ENCODE data around the gene NCAPH2. TPM values are rescaled to one million over a fixed set of nuclear protein-coding genes. Genes with fewer than 3 reads are reported as not detected.

Gene NCAPH2
- total and polyA plus RNA-seq, 8 donors = 41.6 to 52.9 (median 45.1) TPM

DNA sequence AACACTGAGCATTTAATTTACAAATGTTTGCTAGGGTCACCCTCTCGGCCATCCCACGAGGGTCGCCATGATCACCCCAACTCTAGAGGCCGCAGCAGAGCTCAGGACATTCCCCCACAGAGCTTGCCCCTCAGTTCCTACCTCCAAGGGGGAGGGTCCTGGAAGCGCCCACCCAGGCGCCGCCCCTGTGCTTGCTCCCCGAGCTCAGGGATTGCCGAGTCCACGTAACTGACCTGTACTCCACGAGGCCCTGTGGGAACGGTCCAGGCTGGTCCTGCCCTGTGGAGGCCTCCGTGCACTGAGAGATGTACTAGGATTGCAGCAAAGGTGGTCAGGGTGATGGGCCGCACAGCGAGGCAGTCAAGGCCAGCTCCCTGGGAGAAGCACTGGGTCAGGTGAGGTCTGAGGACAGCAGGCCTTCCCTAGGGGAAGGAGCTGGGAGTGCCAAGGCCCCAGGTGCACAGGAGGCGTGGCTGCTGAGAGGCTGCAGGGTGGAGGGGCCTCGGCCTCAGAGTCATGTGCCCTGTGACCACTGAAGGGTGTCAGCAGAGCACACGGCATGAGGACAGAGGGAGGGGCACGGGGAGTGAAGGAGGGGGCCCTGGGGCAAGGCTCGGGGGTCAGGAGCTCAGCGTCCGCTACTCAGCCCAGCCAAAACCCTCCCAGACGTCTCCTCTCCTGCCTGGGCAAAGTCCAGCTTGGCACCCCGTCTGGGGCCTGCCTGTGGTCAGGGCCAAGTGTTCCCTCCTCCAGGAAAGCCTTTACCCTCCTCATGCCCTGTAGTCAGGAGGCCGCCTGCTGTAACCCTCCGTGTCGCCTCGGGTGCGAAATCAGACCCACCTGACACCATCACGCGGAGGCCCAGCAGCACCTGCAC lies 23.8 kb upstream of the NCAPH2 start:
- Histone ChIP-seq H3K27me3 (peaks cover 22 to 91% of the 10 kb centered on the region in 2 donors), H3K36me3 (no peaks in the 10 kb centered on the region), H3K4me1 (peaks cover 5 to 15% of the 10 kb centered on the region in 2 donors), H3K4me3 (no peak overlapping the region), H3K9me3 (no peaks in the 10 kb centered on the region), H3K27ac (no peak overlapping the region)
- DNase-seq = peak in 1 of 4 donors; percentile 73
- intact Hi-C loops (cut with DNase I) = no loop called here
- no peak for ATAC-seq
- TF ChIP-seq, protein P1, sequence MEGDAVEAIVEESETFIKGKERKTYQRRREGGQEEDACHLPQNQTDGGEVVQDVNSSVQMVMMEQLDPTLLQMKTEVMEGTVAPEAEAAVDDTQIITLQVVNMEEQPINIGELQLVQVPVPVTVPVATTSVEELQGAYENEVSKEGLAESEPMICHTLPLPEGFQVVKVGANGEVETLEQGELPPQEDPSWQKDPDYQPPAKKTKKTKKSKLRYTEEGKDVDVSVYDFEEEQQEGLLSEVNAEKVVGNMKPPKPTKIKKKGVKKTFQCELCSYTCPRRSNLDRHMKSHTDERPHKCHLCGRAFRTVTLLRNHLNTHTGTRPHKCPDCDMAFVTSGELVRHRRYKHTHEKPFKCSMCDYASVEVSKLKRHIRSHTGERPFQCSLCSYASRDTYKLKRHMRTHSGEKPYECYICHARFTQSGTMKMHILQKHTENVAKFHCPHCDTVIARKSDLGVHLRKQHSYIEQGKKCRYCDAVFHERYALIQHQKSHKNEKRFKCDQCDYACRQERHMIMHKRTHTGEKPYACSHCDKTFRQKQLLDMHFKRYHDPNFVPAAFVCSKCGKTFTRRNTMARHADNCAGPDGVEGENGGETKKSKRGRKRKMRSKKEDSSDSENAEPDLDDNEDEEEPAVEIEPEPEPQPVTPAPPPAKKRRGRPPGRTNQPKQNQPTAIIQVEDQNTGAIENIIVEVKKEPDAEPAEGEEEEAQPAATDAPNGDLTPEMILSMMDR (IDR thresholded peaks at IDR 0.05) = no peak

DNA sequence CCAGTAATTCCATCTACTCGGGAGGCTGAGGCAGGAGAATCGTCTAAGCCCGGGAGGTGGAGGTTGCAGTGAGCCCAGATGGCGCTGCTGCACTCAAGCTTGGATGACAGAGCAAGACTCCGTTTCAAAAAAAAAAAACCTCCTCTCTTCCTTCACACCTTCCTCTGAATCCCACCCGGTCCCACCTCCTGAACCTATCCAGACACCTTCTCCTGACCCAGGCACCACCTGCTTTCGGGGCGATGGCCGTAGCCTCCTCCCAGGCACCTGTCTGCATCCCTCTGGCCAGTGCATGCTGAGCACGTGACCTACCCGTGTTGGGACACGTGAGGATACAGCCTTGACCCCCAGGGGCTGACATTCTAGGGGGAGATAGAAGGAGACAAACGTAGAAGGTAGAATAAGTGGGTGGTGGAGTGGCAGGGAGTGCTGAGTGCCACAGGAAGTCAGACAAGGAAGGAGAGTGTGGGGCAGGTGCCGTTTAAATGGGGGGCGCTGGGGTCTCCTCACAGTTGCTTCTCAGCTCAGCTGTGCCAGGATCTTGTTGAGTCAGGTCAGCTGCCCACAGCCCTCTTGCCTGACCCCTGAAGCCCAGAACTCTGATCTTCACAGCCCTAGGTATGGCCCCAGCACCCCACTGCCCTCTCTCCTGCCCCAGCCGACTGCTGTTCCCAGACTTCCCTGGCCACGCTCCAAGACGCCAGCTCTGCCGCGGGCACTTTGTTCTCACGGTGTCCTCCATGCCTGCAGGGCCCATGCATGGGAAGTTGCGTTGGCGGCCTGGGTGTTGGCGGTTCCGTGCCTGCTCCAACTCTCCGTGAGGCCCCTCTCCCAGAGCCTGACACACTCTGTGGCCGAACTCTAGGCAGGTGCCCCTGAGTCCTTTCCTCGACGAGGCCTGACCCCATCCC lies 22.5 kb upstream of the NCAPH2 start:
- Histone ChIP-seq H3K4me1 (peaks cover 5 to 15% of the 10 kb centered on the region in 2 donors), H3K27ac (no peak overlapping the region), H3K9me3 (no peaks in the 10 kb centered on the region), H3K36me3 (no peaks in the 10 kb centered on the region), H3K27me3 (peaks cover 18 to 84% of the 10 kb centered on the region in 2 donors), H3K4me3 (no peak overlapping the region)
- peak in 1 of 4 donors; percentile 84 for DNase-seq
- TF ChIP-seq, protein P1 (IDR thresholded peaks at IDR 0.05) = no peak
- peak; percentile 37 for ATAC-seq
- intact Hi-C loops (cut with DNase I) = no loop called here

DNA sequence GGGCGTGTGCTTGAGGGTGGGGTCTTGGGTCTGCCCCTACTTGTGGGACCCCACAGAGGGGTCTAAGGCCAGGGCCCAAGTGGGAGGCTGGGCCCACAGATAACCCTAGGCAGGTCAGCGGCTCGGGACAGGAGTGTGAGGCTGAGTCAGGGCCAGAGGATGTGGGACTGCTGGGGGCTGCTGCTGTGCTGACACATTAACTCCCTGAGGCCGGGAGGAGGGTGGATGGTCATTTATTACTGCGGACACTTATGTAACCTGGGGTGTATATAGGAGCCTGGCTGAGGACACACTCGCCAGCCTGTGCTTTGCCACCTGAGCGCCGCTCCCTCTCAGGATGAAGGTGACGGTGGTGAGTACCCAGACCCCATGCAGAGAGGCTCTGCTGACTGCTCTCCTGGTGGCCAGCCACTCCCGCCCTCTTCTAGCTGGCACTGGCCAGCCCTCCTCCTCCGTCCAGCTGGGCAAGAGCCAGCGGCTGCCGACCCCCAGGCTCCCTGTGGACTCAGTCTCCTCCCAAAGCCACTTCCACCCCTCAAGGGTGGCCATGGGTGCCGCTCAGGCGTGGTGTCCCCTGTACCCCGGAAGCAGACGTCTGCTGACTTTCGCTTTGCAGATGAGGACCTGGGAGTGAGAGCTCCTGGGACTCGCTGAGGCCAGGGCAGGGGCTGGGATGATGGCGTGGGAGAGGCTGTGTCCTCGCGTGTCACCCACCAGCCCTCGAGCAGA lies 21.3 kb upstream of the NCAPH2 start, which contains the start of gene MIOX:
TSS of gene MIOX (plus strand) at position 299 of the 729 bp plus-strand sequence. CDS start at position 338, 39 bp downstream.
- Histone ChIP-seq H3K9me3 (no peaks in the 10 kb centered on the region), H3K27me3 (peaks cover 6 to 72% of the 10 kb centered on the region in 2 donors), H3K4me3 (no peak within 1 kb of the TSS), H3K4me1 (peaks cover 0 to 7% of the 10 kb centered on the region in 2 donors), H3K36me3 (no peaks in the 10 kb centered on the region), H3K27ac (no peak within 1 kb of the TSS)
- DNase-seq (peak in 1 of 4 donors; percentile 68), ATAC-seq (no peak)
- intact Hi-C loops (cut with DNase I) = no loop called here
- TF ChIP-seq, protein P1 (IDR thresholded peaks at IDR 0.05) = no peak

DNA sequence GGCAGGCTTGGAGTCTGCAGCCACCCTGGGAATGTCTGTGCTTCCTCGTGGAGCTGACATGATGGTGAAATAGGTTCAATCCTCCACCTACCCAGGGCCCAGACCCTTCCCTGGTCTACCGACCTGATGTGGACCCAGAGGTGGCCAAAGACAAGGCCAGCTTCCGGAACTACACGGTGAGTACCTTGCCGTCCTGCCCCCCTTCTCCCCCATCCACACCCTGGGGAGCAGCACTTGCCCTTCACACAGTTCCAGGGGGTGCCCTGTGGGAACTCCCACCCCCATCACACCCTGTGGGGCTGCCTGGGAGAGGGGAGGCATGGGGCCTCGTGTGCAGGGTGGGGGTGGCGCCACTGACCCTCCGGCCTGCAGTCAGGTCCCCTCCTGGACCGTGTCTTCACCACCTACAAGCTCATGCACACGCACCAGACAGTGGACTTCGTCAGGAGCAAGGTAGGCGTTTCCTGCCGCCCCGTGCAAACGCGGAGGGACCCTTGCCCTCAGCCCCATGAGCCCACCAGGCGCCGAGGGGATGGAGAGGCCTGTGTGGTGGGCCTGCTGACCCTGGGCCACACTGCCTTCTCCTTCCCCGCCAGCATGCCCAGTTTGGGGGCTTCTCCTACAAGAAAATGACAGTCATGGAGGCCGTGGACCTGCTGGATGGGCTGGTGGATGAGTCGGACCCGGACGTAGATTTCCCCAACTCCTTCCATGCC lies 20.6 kb upstream of the NCAPH2 start:
- ATAC-seq = no peak
- DNase-seq = no peak
- intact Hi-C loops (cut with DNase I) = no loop called here
- H3K27me3 ChIP-seq = peaks cover 0 to 65% of the 10 kb centered on the region in 2 donors
- H3K36me3 ChIP-seq = no peaks in the 10 kb centered on the region
- no peak overlapping the region for H3K4me3 ChIP-seq
- TF ChIP-seq, protein P1 (IDR thresholded peaks at IDR 0.05) = no peak
- H3K4me1 ChIP-seq = no peaks in the 10 kb centered on the region
- no peak overlapping the region for H3K27ac ChIP-seq
- no peaks in the 10 kb centered on the region for H3K9me3 ChIP-seq

All from left lung (tissue), 10 donors.